Bronchial epithelial cell (primary cell): ENCODE results near the gene LUZP2. TPM values are rescaled to one million over a fixed set of nuclear protein-coding genes. Genes with fewer than 3 reads are reported as not detected.
"Not testable (repeated sequence)": the region's sequence is repeated elsewhere in the genome, so short reads cannot be mapped to it uniquely, and the experiment has no call there.

Experiments used
- DNase-seq: peaks from one replicate; pipeline ENCODE4 v3.0.0-alpha.2; 2010; ENCODE audit warnings: low read depth
- FAIRE-seq: peaks from 2 replicates; lab custom pipeline; 2011; peaks lifted over from hg19 to GRCh38; lab: Jason Lieb, UNC
- H3K27me3 ChIP-seq: 2 replicates; pipeline ENCODE4 v1.5.1; 2011; ENCODE audit warnings: low read length; ENCODE audit not compliant: control insufficient read depth, insufficient read depth
- H3K36me3 ChIP-seq: 2 replicates; pipeline ENCODE4 v1.5.1; 2011; ENCODE audit warnings: low read length; ENCODE audit not compliant: control insufficient read depth, insufficient read depth
- H3K4me3 ChIP-seq: 2 replicates; pipeline ENCODE4 v1.5.1; 2011; ENCODE audit warnings: mild to moderate bottlenecking, low read depth, low read length, control low read depth
- total RNA-seq: library from RNA; depleted of rRNA; stranded (reverse); fragments of >200 nt; gene quantifications from 2 replicates; pipeline ENCODE4 v1.2.1, GENCODE V29; 2014
- TF ChIP-seq, protein P1 (sequence below): IDR thresholded peaks from 2 replicates; pipeline ENCODE4 v1.5.1; 2011; ENCODE audit warnings: mild to moderate bottlenecking, moderate library complexity, low read length, control low read depth, inconsistent platforms; ENCODE audit not compliant: insufficient read depth, severe bottlenecking

Gene LUZP2
- total RNA-seq, 1 donor from 2014 or later, result not detected

DNA sequence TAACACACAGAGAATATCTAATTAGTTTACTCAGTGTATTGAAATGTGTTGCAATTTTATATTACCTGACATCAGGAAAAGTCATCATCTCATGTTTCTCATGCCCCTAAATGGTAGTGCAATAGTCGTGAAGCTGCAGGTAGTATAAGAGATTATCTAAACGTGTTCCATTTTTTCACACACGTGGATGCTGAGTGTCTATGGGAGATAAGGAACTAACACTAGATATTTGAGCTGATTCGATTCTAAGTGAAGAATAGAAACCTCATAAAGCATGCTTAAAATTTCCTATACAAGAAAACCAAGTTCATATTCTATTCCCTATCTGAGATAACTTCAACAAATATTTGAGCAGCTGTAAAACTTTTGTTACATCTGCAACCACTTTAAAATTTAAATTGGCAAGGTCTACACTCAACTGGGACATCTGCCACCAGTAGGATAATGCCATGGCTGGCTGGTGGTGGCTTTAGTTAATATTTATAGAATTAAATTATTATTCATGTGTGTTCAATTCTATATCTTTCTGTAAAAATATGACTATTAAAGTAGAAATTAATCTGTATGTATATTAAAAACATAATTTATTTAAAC, 388.8 kb downstream of the LUZP2 start:
- Histone ChIP-seq H3K27me3 (no peaks in the 10 kb centered on the region), H3K36me3 (no peaks in the 10 kb centered on the region), H3K4me3 (no peak overlapping the region)
- no peak for FAIRE-seq
- no peak for DNase-seq
- TF ChIP-seq, protein P1, sequence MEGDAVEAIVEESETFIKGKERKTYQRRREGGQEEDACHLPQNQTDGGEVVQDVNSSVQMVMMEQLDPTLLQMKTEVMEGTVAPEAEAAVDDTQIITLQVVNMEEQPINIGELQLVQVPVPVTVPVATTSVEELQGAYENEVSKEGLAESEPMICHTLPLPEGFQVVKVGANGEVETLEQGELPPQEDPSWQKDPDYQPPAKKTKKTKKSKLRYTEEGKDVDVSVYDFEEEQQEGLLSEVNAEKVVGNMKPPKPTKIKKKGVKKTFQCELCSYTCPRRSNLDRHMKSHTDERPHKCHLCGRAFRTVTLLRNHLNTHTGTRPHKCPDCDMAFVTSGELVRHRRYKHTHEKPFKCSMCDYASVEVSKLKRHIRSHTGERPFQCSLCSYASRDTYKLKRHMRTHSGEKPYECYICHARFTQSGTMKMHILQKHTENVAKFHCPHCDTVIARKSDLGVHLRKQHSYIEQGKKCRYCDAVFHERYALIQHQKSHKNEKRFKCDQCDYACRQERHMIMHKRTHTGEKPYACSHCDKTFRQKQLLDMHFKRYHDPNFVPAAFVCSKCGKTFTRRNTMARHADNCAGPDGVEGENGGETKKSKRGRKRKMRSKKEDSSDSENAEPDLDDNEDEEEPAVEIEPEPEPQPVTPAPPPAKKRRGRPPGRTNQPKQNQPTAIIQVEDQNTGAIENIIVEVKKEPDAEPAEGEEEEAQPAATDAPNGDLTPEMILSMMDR, result no peak

DNA sequence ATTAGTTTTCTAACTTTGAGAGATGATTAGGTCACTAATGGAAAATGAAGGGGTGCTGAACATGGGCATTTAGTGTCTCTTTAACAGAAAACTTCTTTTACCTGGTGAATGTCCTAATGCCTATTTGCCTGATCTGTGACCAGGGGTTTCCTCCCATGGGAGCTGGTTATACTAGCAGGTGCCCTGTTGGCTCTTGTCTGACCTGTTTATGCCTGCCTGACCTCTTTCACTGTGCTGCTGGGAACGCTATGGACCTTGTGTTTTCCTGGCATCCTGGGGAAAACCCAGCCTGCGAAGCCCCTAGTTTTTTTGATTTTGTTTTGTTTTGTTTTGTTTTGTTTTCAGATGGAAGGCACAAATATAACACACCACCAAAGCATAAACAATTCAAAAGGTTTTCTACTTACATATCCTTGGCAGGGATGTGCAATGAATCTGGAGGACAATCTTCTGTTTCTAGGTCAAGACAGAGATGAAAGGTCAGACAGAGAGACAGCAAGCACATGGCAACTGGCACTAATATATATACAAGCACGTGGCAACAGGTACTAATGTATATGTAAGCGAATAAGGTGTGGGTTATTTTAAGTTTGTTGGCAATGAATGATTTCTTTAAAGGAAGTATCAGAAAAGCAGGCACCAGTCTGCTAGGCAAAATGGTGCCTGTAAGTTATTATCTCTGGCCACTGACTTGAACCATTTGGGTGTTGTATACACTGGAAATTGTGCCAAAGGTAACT, 390.2 kb downstream of the LUZP2 start:
- Histone ChIP-seq H3K36me3 (no peaks in the 10 kb centered on the region), H3K4me3 (no peak overlapping the region), H3K27me3 (no peaks in the 10 kb centered on the region)
- DNase-seq, result no peak
- no peak for FAIRE-seq
- TF ChIP-seq, protein P1, result no peak

DNA sequence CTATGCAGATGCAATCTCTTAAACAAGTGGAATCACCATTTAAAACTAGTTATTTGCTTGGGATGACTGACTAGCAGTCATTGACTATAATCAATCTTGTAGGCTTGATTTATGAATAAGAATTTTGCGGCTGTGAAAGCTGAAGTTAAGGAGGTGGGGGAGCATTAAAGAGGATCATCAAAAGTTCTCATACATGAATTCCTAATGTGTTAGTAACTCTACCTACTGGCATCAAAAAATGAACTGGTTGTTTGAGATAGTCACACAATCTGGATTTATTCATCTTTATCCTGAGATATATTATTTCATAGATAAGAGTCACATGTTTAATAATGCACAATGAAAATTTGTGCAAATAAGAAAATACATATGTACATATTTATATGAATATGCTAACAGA, 393.6 kb downstream of the LUZP2 start:
- TF ChIP-seq, protein P1, result no peak
- no peaks in the 10 kb centered on the region for H3K27me3 ChIP-seq
- FAIRE-seq, result no peak
- no peak overlapping the region for H3K4me3 ChIP-seq
- H3K36me3 ChIP-seq, result no peaks in the 10 kb centered on the region
- no peak for DNase-seq

DNA sequence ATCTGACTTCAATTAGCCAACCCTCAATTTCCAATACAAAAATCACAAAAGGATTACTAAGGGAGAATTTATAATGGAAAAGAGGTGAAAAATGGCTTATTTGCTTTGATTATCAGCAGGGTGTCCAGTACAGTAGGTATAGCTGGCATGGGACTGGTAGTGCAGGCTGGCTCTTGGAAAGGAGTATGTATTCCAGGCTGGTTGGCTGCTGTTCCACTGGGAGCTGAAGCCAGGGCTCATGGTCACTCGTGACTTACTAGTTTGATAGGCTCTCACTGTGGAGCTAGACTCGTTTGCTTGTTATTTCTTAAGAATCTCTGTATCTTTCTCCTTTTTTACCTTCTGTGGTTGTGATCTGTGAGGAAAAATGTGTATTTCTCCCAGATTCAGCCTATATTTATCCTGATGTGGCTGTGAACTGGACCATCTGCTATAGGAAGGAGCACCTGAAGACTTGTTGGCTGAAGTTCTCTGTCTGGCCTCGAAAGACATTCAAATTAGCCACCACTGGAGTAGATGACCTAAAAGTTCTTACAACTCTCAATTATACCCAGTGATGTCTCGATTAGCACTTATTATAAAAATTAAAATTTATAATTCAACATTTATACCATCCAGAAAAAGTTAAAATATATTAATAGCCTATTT, 395.1 kb downstream of the LUZP2 start:
- H3K36me3 ChIP-seq, H3K27me3 ChIP-seq, DNase-seq, H3K4me3 ChIP-seq: not testable (repeated sequence)
- FAIRE-seq, result peak; percentile 32

DNA sequence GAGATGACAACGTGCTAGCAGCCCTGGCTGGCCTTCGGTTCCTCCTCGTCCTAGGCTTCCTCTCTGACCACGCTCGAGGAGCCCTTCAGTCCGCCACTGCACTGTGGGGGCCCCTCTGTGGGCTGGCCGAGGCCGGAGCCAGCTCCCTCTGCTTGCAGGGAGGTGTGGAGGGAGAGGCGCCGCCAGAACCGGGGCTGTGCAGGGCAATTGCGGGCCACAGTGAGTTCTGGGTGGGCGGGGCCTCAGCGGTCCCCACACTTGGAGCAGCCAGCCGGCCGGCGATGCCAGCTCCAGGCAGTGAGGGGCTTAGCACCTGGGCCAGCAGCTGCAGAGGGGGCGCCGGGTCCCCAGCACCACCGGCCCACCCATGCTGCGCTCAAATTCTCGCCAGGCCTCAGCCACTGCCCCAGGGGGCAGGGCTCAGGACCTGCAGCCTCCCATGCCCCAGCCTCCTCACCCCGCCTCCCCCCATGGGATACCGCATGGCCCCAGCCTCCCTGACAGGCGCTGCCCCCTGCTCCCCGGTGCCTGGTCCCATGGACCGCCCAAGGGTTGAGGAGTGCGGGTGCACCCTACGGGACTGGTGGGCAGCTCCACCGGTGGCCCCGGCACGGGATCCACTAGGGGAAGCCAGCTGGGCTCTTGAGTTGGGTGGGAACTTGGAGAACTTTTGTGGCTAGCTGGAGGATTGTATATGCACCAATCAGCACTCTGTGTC, 399.4 kb downstream of the LUZP2 start:
- no peak for FAIRE-seq

More for the DNA sequence above, 399.4 kb downstream of the LUZP2 start:
- H3K27me3 ChIP-seq, result no peaks in the 10 kb centered on the region
- TF ChIP-seq, protein P1, result no peak
- DNase-seq, result no peak
- H3K36me3 ChIP-seq, result no peaks in the 10 kb centered on the region
- no peak overlapping the region for H3K4me3 ChIP-seq
